Mammary epithelial cell (primary cell): ENCODE measurements around the gene TC2N.

ENCODE experiments used
- EZH2 ChIP-seq: IDR thresholded peaks from 2 replicates; pipeline ENCODE4 v1.6.1; 2012; ENCODE audit warnings: low read length, inconsistent platforms, borderline replicate concordance
- TF ChIP-seq, protein P1 (sequence below), 2 donors: IDR thresholded peaks in 1 of 2; conservative IDR thresholded peaks in 1 of 2; 2 replicates each; pipeline ENCODE4 v1.5.1; 2011 to 2012; ENCODE audit warnings: inconsistent platforms in 2 of 2, low read length in 2 of 2, mild to moderate bottlenecking in 2 of 2, control low read depth in 1 of 2, low read depth in 1 of 2; ENCODE audit not compliant: insufficient read depth in 1 of 2; ENCODE audit errors: extremely low read depth in 1 of 2

- TF ChIP-seq, protein P1, sequence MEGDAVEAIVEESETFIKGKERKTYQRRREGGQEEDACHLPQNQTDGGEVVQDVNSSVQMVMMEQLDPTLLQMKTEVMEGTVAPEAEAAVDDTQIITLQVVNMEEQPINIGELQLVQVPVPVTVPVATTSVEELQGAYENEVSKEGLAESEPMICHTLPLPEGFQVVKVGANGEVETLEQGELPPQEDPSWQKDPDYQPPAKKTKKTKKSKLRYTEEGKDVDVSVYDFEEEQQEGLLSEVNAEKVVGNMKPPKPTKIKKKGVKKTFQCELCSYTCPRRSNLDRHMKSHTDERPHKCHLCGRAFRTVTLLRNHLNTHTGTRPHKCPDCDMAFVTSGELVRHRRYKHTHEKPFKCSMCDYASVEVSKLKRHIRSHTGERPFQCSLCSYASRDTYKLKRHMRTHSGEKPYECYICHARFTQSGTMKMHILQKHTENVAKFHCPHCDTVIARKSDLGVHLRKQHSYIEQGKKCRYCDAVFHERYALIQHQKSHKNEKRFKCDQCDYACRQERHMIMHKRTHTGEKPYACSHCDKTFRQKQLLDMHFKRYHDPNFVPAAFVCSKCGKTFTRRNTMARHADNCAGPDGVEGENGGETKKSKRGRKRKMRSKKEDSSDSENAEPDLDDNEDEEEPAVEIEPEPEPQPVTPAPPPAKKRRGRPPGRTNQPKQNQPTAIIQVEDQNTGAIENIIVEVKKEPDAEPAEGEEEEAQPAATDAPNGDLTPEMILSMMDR (conservative IDR thresholded peaks at IDR 0.05 in 1 of 2, IDR thresholded peaks at IDR 0.05 in 1 of 2; ENCODE audit: extremely low read depth in 1 of 2, insufficient read depth in 1 of 2, low read depth in 1 of 2, low read length in 2 of 2): no peak
- no peak for TF ChIP-seq EZH2
Observed at GRCh38 chr14:91731018-91731417, 136.3 kb downstream of the TC2N start.
